Keratinocyte (primary cell): ENCODE data around the gene PKD2.

Source experiments
- CTCF ChIP-seq, 3 experiments: IDR thresholded peaks in 1 of 3; conservative IDR thresholded peaks in 1 of 3; optimal IDR thresholded peaks in 1 of 3; 2 replicates in 2 of 3; 3 replicates in 1 of 3; pipeline versions ENCODE3 to v1.5.1; 2011; ENCODE audit warnings: low read length in 3 of 3, mild to moderate bottlenecking in 3 of 3, moderate library complexity in 2 of 3, control low read depth in 1 of 3, inconsistent platforms in 1 of 3; ENCODE audit not compliant: insufficient read depth in 2 of 3; ENCODE audit errors: extremely low read depth in 1 of 3
- EZH2 ChIP-seq: IDR thresholded peaks from one replicate; pipeline ENCODE4 v1.6.1; 2012; ENCODE audit warnings: inconsistent platforms, mild to moderate bottlenecking, low read length, moderate library complexity

GRCh38 chr4:88009871-88010270 is 2.4 kb downstream of the PKD2 start:
- TF ChIP-seq CTCF (optimal IDR thresholded peaks at IDR 0.05 in 1 of 3, IDR thresholded peaks at IDR 0.05 in 1 of 3, conservative IDR thresholded peaks at IDR 0.05 in 1 of 3; ENCODE audit: extremely low read depth in 1 of 3, insufficient read depth in 2 of 3, low read length in 3 of 3) (no peak), EZH2 (no peak)
